ENCODE measurements around the gene THSD4. TPM values are rescaled to one million over a fixed set of nuclear protein-coding genes. Genes with fewer than 3 reads are reported as not detected.

Gene THSD4
- total and polyA plus RNA-seq, 2 of the 4 experiments (the other 2 are of a cell fraction): 25.5 to 31.1 TPM

GRCh38 chr15:71319935-71320334, 204.7 kb downstream of the THSD4 start:
- peaks cover 7 to 48% of the 10 kb centered on the region in 2 experiments; a peak in 3 of 4 replicates for H3K79me1 ChIP-seq (ENCODE audit: low read depth in 1 of 2, low read length in 2 of 2)
- H3K9me1 ChIP-seq (ENCODE audit: insufficient read depth, low read length): peaks cover 25% of the 10 kb centered on the region
- no peak overlapping the region for H3K9ac ChIP-seq (ENCODE audit: low read depth, low read length)
- no peak overlapping the region for H3K14ac ChIP-seq (replicated peaks; ENCODE audit: low read depth, low read length)
- ATAC-seq (ENCODE audit: low read depth) (no peak), DNase-seq (no peak)
- no peak overlapping the region for H2AFZ ChIP-seq (replicated peaks; ENCODE audit: low read length, poor library complexity)
- peak overlapping the region; percentile 76; the same call in 1 of the 2 replicates for H3K18ac ChIP-seq (ENCODE audit: low read depth, low read length)
- no peak overlapping the region for H3K4me2 ChIP-seq (ENCODE audit: low read depth, low read length)
- no peak overlapping the region for H3K4me3 ChIP-seq (ENCODE audit: insufficient read depth, low read depth, low read length)
- no TSS peak for BruUV-seq (replicated peaks)
- in situ Hi-C loops (cut with MboI; ENCODE audit: low sequenced_read_pairs): no loop called here
- dilution Hi-C loops (cut with HindIII; ENCODE audit: low sequenced_read_pairs, unreplicated experiment): no loop called here
- no peak overlapping the region for H3K23ac ChIP-seq (ENCODE audit: low read depth, low read length)
- peak overlapping the region; percentile 72; the same call in 2 of the 3 replicates for H2BK15ac ChIP-seq (ENCODE audit: low read depth, low read length)
- H3K27me3 ChIP-seq (ENCODE audit: control insufficient read depth, insufficient read depth, low read length): no peaks in the 10 kb centered on the region
- peaks cover 29% of the 10 kb centered on the region for H3K4me1 ChIP-seq (ENCODE audit: control insufficient read depth, insufficient read depth, low read length)
- H4K5ac ChIP-seq (ENCODE audit: low read depth, low read length): no peak overlapping the region
- no peak for TF ChIP-seq CHD1 (IDR thresholded peaks at IDR 0.05; ENCODE audit: low read depth, low read length)
- no peak for TF ChIP-seq MXI1 (IDR thresholded peaks at IDR 0.05; ENCODE audit: borderline replicate concordance, low read depth, low read length)
- TF ChIP-seq ELK1 (IDR thresholded peaks at IDR 0.05; ENCODE audit: borderline replicate concordance, low read depth, low read length): no peak
- no peak for TF ChIP-seq BHLHE40 (IDR thresholded peaks at IDR 0.05; ENCODE audit: low read depth, low read length)
- TF ChIP-seq USF2 (IDR thresholded peaks at IDR 0.05; ENCODE audit: low read depth, low read length): no peak
- TF ChIP-seq RAD21 (IDR thresholded peaks at IDR 0.05; ENCODE audit: low read length): no peak
- TF ChIP-seq MAFK (IDR thresholded peaks at IDR 0.05; ENCODE audit: low read depth, low read length): no peak
- TF ChIP-seq CEBPB (IDR thresholded peaks at IDR 0.05; ENCODE audit: low read depth, low read length): no peak
- TF ChIP-seq RCOR1 (IDR thresholded peaks at IDR 0.05; ENCODE audit: insufficient replicate concordance, low read length): no peak
- TF ChIP-seq FOS (IDR thresholded peaks at IDR 0.05; ENCODE audit: low read depth, low read length): no peak
- no peak for TF ChIP-seq POLR2A (IDR thresholded peaks at IDR 0.05; ENCODE audit: low read depth, low read length)
- ChIA-PET POLR2A (ENCODE audit: unreplicated experiment) (no interaction called here), CTCF (no interaction called here)
- H3K56ac ChIP-seq (ENCODE audit: extremely low read depth, insufficient read depth, low read length): no peak overlapping the region
- 0 out of 2 replicates have a peak overlapping the region, but pooled peaks have one; percentile 5 for H4K91ac ChIP-seq (ENCODE audit: insufficient read depth, low read depth, low read length)
- peak overlapping the region; percentile 67; the same call in 1 of the 2 replicates for H2BK120ac ChIP-seq (ENCODE audit: low read depth, low read length)
- peak overlapping the region; percentile 36 for H2BK5ac ChIP-seq (ENCODE audit: low read depth, low read length, poor library complexity, severe bottlenecking)
- H3K4ac ChIP-seq (ENCODE audit: low read depth, low read length): peak overlapping the region; percentile 33
- no peaks in the 10 kb centered on the region for H3K9me3 ChIP-seq (ENCODE audit: control insufficient read depth, insufficient read depth, low read length)
- WGBS, 2 experiments (ENCODE audit: extremely low coverage in 2 of 2, insufficient read length in 1 of 2): no CpG with 5 or more reads among the region's 3 CpGs
- intact Hi-C loops (cut with micrococcal nuclease): no loop called here
- no peak overlapping the region for H2AK9ac ChIP-seq (replicated peaks; ENCODE audit: low read depth, low read length, poor library complexity)
- 0 out of 2 replicates have a peak overlapping the region, but pooled peaks have one; percentile 35 for H2AK5ac ChIP-seq (ENCODE audit: low read depth, low read length)
- no peaks in the 10 kb centered on the region for H4K20me1 ChIP-seq (ENCODE audit: insufficient read depth, low read length)
- H3K27ac ChIP-seq (ENCODE audit: insufficient read depth, low read length): no peak overlapping the region
- peak overlapping the region; percentile 85; the same call in 1 of the 2 replicates for H2BK20ac ChIP-seq (ENCODE audit: low read depth, low read length)
- H4K8ac ChIP-seq (ENCODE audit: low read depth in 2 of 2, low read length in 2 of 2): peak overlapping the region in 1 of 2 experiments; percentile 17; a peak in 1 of 4 replicates
- no peaks in the 10 kb centered on the region; the same call in 1 of the 2 replicates for H3K36me3 ChIP-seq (ENCODE audit: control insufficient read depth, insufficient read depth, low read length)

Data from IMR-90 (cell line).